Epithelial cell of proximal tubule (primary cell): Measurements from ENCODE around the gene LRCOL1. TPM values are rescaled to one million over a fixed set of nuclear protein-coding genes. Genes with fewer than 3 reads are reported as not detected.

Source experiments
- DNase-seq: peaks from one replicate; pipeline ENCODE4 v3.0.0-alpha.2; 2011; ENCODE audit warnings: low read depth
- H3K4me3 ChIP-seq: 2 replicates; pipeline ENCODE4 v1.5.1; 2011; ENCODE audit warnings: low read depth, mild to moderate bottlenecking, low read length
- CTCF ChIP-seq: conservative IDR thresholded peaks from 2 replicates; pipeline ENCODE4 v1.5.1; 2012; ENCODE audit warnings: low read depth, mild to moderate bottlenecking, low read length
- total RNA-seq: library from RNA; depleted of rRNA; stranded (reverse); fragments of >200 nt; gene quantifications from 2 replicates; pipeline ENCODE4 v1.2.3, GENCODE V29; 2015

The LRCOL1 gene
- total RNA-seq, 1 donor from 2014 or later: not detected

GRCh38 chr12:132555686-132556085, 54.7 kb downstream of the LRCOL1 start:
- no peak overlapping the region for H3K4me3 ChIP-seq
- DNase-seq: no peak
- no peak for TF ChIP-seq CTCF

- peak; percentile 52 for TF ChIP-seq CTCF
- DNase-seq: no peak
- H3K4me3 ChIP-seq: no peak overlapping the region
Measured at GRCh38 chr12:132554845-132555630, 55.3 kb downstream of the LRCOL1 start.

Other genes starting within 250 kb of the LRCOL1 start
- gene FBRSL1, start 120.4 kb downstream of the LRCOL1 start, total RNA-seq: 57.4 and 95.9 TPM in 2 replicates
- not detected in 2 replicates for gene P2RX2, start 8.2 kb upstream of the LRCOL1 start, total RNA-seq
- gene POLE, start 76.8 kb upstream of the LRCOL1 start, total RNA-seq: 35.9 and 37.9 TPM in 2 replicates
- 48.9 and 55.1 TPM in 2 replicates for gene PXMP2, start 77.0 kb upstream of the LRCOL1 start, total RNA-seq
- gene PGAM5, start 100.3 kb upstream of the LRCOL1 start, total RNA-seq: 75.0 and 124 TPM in 2 replicates
- 100 and 111 TPM in 2 replicates for gene ANKLE2, start 151.2 kb upstream of the LRCOL1 start, total RNA-seq
- gene GOLGA3, start 218.3 kb upstream of the LRCOL1 start, total RNA-seq: 46.0 TPM in 2 replicates